Mesothelial cell of epicardium (in vitro differentiated cells): ENCODE measurements around the gene CDC42BPG. TPM values are rescaled to one million over a fixed set of nuclear protein-coding genes. Genes with fewer than 3 reads are reported as not detected.

Experiments used
- DNase-seq, 2 experiments: peaks; one replicate each; pipeline ENCODE4 v3.0.0; 2021; ENCODE audit warnings: low spot score in 2 of 2; ENCODE audit not compliant: unreplicated experiment in 2 of 2
- H3K27ac Mint-ChIP-seq: 2 replicates; pipeline ENCODE4 v1.8.0; 2021; ENCODE audit warnings: mixed read lengths
- H3K27me3 Mint-ChIP-seq: 2 replicates; pipeline ENCODE4 v1.8.0; 2021; ENCODE audit warnings: low read depth, mixed read lengths
- H3K36me3 Mint-ChIP-seq: 2 replicates; pipeline ENCODE4 v1.8.0; 2021; ENCODE audit warnings: mixed read lengths
- H3K4me1 Mint-ChIP-seq: 2 replicates; pipeline ENCODE4 v1.8.0; 2021; ENCODE audit warnings: mixed read lengths
- H3K4me3 Mint-ChIP-seq: 2 replicates; pipeline ENCODE4 v1.8.0; 2021; ENCODE audit warnings: mild to moderate bottlenecking, moderate library complexity, mixed read lengths
- H3K9me3 Mint-ChIP-seq: 2 replicates; pipeline ENCODE4 v1.8.0; 2021; ENCODE audit warnings: mixed read lengths
- total RNA-seq: library from RNA; stranded (reverse); gene quantifications from 3 replicates; pipeline ENCODE4 v1.2.1, GENCODE V29; 2021
- TF ChIP-seq, protein P1 (sequence below): fragments of 200-600 bp; sonication (generic); IDR thresholded peaks from one replicate; pipeline ENCODE4 v1.5.0; 2021; ENCODE audit warnings: antibody characterized with exemption; ENCODE audit not compliant: unreplicated experiment

The CDC42BPG gene
- total RNA-seq, 1 donor from 2014 or later, result 30.1 TPM

DNA sequence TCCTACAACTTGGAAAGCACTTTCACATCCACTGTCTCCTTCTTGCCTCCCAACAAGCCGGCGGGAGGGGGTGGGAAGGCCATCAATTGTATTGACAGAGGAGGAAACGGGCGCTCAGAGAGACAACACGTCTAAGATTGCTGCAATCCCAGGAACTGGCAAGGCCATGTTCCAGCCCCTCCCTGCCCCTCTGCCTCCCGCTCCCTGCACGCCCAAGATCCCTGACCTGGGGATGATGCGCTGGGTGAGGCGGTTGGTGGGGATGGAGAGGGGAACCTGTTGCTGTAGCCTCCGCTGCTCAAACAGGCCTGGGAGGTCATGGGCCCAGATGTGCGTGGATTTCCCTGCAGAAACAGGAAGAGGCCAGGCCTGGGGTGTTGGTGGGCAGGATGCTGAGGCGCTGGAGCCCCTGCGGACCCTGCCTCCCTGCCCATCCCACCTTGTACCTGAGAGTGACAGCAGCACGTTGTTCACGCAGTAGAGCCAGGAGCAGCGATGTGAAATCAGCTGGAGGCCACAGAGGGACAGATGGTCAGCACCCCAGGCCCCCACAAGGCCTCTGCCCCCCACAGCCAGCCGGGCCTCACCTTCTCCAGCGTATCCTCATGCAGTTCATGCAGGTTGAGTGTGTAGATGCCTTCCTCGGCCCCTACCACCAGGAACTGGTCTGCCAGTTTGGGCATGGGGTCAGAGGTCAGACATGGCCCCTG, 48.3 kb downstream of the CDC42BPG start:
- Mint-ChIP-seq H3K4me3 (no peak overlapping the region), H3K4me1 (peaks cover 2% of the 10 kb centered on the region), H3K27me3 (no peaks in the 10 kb centered on the region), H3K27ac (no peak overlapping the region), H3K9me3 (no peaks in the 10 kb centered on the region), H3K36me3 (peaks cover 9% of the 10 kb centered on the region)
- TF ChIP-seq, protein P1, sequence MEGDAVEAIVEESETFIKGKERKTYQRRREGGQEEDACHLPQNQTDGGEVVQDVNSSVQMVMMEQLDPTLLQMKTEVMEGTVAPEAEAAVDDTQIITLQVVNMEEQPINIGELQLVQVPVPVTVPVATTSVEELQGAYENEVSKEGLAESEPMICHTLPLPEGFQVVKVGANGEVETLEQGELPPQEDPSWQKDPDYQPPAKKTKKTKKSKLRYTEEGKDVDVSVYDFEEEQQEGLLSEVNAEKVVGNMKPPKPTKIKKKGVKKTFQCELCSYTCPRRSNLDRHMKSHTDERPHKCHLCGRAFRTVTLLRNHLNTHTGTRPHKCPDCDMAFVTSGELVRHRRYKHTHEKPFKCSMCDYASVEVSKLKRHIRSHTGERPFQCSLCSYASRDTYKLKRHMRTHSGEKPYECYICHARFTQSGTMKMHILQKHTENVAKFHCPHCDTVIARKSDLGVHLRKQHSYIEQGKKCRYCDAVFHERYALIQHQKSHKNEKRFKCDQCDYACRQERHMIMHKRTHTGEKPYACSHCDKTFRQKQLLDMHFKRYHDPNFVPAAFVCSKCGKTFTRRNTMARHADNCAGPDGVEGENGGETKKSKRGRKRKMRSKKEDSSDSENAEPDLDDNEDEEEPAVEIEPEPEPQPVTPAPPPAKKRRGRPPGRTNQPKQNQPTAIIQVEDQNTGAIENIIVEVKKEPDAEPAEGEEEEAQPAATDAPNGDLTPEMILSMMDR, result no peak
- no peak for DNase-seq

DNA sequence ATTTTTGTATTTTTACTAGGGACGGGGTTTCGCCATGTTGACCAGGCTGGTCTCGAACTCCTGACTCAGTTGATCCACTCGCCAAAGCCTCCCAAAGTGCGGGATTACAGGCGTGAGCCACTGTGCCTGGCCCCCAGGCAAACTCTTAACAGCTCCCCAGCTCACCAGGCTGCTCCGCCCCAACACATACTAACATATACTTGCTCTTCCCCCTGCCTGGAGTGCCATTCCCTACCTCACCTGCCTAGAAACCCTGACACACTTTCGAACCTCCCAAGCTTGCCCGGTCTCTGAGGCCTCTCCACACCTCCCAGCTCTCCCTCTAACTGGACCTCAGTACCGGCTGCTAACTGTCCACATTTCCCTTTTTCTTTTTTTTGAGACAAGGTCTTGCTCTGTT, 49.9 kb downstream of the CDC42BPG start:
- no peaks in the 10 kb centered on the region for H3K9me3 Mint-ChIP-seq
- no peak overlapping the region for H3K27ac Mint-ChIP-seq
- H3K4me1 Mint-ChIP-seq, result no peaks in the 10 kb centered on the region
- no peak for DNase-seq
- TF ChIP-seq, protein P1, result no peak
- H3K4me3 Mint-ChIP-seq, result no peak overlapping the region
- H3K27me3 Mint-ChIP-seq, result no peaks in the 10 kb centered on the region
- H3K36me3 Mint-ChIP-seq, result peaks cover 9% of the 10 kb centered on the region

DNA sequence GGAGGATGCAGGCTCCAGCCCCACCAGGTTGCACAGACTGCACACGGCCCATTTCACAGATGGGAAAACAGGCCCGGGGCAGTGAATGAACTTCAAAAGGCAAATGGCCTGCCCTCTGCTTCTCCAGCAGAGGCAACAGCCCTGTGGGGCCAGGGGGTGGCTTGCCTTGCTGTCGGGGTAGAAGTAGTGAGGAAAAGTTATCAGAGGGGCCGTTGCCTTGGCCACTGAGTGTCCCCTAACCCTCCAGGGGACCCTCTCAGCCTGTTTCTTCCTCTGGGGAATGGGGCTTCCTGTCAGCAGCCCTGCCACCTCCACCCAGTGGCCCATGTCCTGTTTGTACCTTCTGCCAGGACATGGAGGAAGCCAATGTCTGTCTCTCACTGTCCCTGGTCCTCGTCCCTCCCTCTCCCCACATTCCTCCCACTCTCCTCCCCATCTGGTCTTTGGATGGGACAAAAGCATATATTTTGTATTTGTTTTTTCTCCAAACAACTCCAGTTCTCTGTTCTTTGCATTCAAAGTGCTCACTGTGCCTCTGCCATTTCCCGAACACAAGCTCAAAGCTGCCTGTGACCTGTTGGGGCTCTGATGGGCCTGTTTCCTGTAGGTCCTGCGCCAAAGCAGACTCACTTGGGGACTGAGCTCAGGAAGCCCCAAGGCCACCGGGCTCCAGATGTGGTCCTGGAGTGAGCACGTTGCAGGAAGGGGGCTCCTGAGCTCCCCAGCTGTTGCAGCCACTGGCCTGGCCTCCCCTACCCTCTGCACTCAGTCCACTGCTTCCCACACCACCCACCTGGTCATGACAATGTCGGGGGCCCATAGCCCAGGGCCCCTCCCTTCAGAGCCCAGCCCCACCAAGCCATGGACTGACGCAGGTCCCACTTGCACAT, 50.9 kb downstream of the CDC42BPG start:
- Mint-ChIP-seq H3K36me3 (peaks cover 9% of the 10 kb centered on the region), H3K4me3 (no peak overlapping the region), H3K4me1 (no peaks in the 10 kb centered on the region), H3K27me3 (no peaks in the 10 kb centered on the region), H3K9me3 (no peaks in the 10 kb centered on the region), H3K27ac (no peak overlapping the region)
- TF ChIP-seq, protein P1, result no peak
- no peak for DNase-seq

DNA sequence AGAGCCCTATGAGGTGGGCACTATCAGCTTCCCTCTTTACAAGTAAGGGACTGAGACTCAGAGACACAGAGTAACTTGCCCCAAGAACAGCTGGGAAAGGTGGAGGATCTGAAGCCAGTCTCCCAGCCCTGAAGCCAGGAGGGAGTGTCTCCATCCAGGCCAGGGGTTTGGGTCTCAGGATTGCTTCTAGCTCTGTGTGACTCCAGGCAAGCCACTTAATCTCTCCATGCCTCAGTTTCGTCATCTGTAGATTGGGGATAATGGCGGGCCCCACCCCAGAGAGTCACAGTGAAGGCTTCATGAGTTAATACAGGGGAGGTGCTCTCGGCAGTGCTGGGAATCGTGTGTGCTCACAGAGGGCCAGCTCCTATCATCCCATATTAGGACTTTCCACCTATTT, 52.0 kb downstream of the CDC42BPG start:
- Mint-ChIP-seq H3K27ac (no peak overlapping the region), H3K4me3 (no peak overlapping the region), H3K36me3 (peaks cover 9% of the 10 kb centered on the region), H3K27me3 (no peaks in the 10 kb centered on the region), H3K4me1 (no peaks in the 10 kb centered on the region), H3K9me3 (no peaks in the 10 kb centered on the region)
- TF ChIP-seq, protein P1, result no peak
- no peak for DNase-seq

DNA sequence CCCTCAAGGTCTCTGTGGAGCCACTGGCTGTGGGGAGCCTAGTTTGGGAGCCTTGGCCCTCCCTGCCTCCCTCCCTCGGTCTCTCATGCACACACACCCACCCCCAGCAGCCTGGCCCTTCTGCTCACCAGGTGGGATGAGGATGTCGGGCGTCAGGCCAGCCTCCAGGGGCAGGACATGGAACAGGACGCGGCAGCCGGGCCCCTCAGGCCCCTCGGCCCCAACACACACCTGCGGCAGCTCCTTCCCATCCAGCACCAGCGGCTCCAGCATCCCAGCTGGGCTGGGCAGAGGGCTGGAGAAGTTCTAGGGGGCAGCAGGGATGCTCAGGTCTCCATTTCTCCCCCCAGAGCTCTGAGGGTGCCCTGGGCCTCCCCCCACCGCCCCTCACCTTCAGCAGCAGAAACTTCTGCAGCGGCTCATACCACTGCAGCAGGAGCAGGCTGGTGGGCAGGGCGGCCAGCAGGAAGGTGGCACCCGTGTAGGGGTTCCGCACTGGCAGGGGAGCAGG, 52.6 kb downstream of the CDC42BPG start:
- Mint-ChIP-seq H3K36me3 (peaks cover 9% of the 10 kb centered on the region), H3K4me3 (no peak overlapping the region), H3K9me3 (no peaks in the 10 kb centered on the region), H3K27ac (no peak overlapping the region), H3K4me1 (no peaks in the 10 kb centered on the region), H3K27me3 (no peaks in the 10 kb centered on the region)
- TF ChIP-seq, protein P1, result no peak
- no peak for DNase-seq
